GM10248 (cell line): ENCODE measurements around the gene CALML5.

Experiments
- CTCF ChIA-PET: fragments of 300-600 bp; sonication (Branson Sonifier 250); formaldehyde crosslinking; extraction: SDS; loops from one replicate; lab custom pipeline; 2021; ENCODE audit warnings: antibody characterized with exemption; lab: Yijun Ruan, JAX
- POLR2A ChIA-PET: fragments of 350-650 bp; sonication (Branson Sonifier 250); formaldehyde crosslinking; extraction: SDS; loops from one replicate; lab custom pipeline; 2020; ENCODE audit warnings: antibody characterized with exemption; lab: Yijun Ruan, JAX
- DNase-seq: peaks from one replicate; pipeline ENCODE4 v3.0.0; 2012; ENCODE audit errors: extremely low spot score
- TF ChIP-seq, protein P1 (sequence below): IDR thresholded peaks from 2 replicates; pipeline ENCODE4 v1.5.1; 2012; ENCODE audit warnings: mild to moderate bottlenecking, low read depth; ENCODE audit errors: extremely low read depth, missing control alignments, control extremely low read depth

The CALML5 gene

GRCh38 chr10:5545426-5545777, 46.0 kb upstream of the CALML5 start:
- ChIA-PET CTCF (interaction anchor here (1.5 kb wide), 1 partner anchor 13 kb away, joined by 3 read pairs; no protein-coding TSS in a partner anchor), POLR2A (no interaction called here)
- TF ChIP-seq, protein P1, sequence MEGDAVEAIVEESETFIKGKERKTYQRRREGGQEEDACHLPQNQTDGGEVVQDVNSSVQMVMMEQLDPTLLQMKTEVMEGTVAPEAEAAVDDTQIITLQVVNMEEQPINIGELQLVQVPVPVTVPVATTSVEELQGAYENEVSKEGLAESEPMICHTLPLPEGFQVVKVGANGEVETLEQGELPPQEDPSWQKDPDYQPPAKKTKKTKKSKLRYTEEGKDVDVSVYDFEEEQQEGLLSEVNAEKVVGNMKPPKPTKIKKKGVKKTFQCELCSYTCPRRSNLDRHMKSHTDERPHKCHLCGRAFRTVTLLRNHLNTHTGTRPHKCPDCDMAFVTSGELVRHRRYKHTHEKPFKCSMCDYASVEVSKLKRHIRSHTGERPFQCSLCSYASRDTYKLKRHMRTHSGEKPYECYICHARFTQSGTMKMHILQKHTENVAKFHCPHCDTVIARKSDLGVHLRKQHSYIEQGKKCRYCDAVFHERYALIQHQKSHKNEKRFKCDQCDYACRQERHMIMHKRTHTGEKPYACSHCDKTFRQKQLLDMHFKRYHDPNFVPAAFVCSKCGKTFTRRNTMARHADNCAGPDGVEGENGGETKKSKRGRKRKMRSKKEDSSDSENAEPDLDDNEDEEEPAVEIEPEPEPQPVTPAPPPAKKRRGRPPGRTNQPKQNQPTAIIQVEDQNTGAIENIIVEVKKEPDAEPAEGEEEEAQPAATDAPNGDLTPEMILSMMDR, result no peak
- no peak for DNase-seq

- DNase-seq, result no peak
- TF ChIP-seq, protein P1, result no peak
- POLR2A ChIA-PET, result no interaction called here
- CTCF ChIA-PET, result interaction anchor here (1.5 kb wide), 1 partner anchor 13 kb away, joined by 3 read pairs; no protein-coding TSS in a partner anchor
These were observed 45.6 kb upstream of the CALML5 start for GRCh38 chr10:5545011-5545410.

DNA sequence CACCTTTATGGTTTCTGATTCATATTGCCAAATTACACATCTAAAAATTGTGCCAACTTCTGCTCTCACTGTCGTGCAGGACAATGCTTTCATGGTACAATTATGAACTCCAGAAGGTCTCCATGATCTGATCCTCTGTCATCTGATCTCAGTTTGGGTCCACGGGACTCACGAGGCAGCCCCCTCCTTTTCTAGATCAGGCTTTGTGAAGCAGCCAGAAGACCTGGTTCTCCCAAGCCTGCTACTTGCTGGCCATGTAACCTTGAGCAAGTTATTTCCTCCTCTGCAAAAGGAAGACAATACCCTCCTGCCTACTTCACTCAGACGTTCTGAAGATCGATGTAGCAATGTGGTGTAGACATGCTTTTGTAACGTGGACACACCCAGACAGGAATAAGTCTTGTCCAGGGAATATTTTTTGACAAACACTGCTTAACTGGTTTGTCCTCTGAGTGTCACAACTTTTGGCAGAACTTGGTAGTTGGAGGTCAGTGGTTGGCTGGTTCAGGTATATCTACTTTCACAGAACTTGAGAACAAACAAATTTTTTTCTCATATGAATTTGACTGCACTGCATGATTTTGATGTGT, 44.9 kb upstream of the CALML5 start:
- ChIA-PET POLR2A (no interaction called here), CTCF (interaction anchor here (1.5 kb wide), 1 partner anchor 14 kb away, joined by 3 read pairs; no protein-coding TSS in a partner anchor)
- no peak for DNase-seq
- TF ChIP-seq, protein P1, result no peak

DNA sequence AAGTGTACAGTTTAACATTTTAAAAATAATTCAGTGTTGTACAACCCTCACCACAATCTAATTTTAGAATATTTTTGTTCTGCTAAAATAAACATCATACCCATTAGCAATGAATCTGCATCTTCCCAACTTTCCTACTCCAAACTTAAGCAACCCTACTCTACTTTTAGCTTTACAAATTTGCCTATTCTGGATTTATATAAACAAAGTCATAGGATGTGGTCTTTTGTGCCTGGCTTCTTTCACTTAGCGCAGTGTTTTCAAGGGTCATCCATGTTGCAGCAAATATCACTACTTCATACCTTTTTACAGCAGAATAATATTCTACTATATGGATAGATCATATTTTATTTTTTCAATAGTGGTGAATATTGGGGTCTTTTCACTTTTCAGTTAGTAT, 44.3 kb upstream of the CALML5 start:
- TF ChIP-seq, protein P1, result no peak
- no peak for DNase-seq
- CTCF ChIA-PET, result no interaction called here
- POLR2A ChIA-PET, result no interaction called here

- POLR2A ChIA-PET, result no interaction called here
- TF ChIP-seq, protein P1, result no peak
- DNase-seq, result no peak
- CTCF ChIA-PET, result interaction anchor here (0.9 kb wide), 1 partner anchor 42 kb away, joined by 3 read pairs; no protein-coding TSS in a partner anchor
These were observed 42.7 kb upstream of the CALML5 start for GRCh38 chr10:5542100-5542499.

DNA sequence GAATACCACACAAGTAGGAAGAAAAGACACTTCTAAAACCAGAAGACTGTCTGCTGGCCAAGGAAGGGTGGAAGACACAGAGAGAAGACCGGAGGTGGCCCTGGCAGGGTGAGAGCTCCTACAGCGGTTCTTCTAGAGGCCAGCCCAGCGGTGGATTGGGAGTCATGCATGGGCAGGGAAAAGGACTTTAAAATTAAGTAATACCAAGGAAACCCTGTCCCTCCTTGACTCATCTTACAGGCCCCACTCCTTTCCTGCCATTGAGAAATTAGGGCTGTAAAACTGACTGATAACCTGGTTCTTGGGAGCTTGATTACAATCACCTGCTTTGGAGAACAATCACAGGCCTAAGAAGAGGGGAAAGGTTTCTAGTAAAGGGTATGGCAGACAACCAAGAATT, 41.5 kb upstream of the CALML5 start:
- CTCF ChIA-PET, result no interaction called here
- no peak for DNase-seq
- TF ChIP-seq, protein P1, result no peak
- POLR2A ChIA-PET, result no interaction called here
